ENCODE data around the gene GAS2L1. TPM values are rescaled to one million over a fixed set of nuclear protein-coding genes. Genes with fewer than 3 reads are reported as not detected.

Gene GAS2L1
- total RNA-seq, 1 experiment from 2014 or later: 8.0 TPM

GRCh38 chr22:29292379-29292778 lies 14.1 kb upstream of the GAS2L1 start:
- H3K9me3 Mint-ChIP-seq: no peaks in the 10 kb centered on the region
- no peaks in the 10 kb centered on the region for H3K27me3 Mint-ChIP-seq (ENCODE audit: low read depth)
- Histone ChIP-seq H2BK15ac (ENCODE audit: low read depth, low read length) (no peak overlapping the region), H3K4ac (ENCODE audit: low read depth, low read length) (no peak overlapping the region), H3K27ac (ENCODE audit: insufficient read length, low read depth, low read length) (no peak overlapping the region), H3K4me2 (ENCODE audit: insufficient read depth, insufficient read length, low read length) (no peak overlapping the region), H2BK5ac (ENCODE audit: insufficient read length, low read length) (no peak overlapping the region), H3T11ph (ENCODE audit: low read length) (no peak overlapping the region), H3K14ac (ENCODE audit: insufficient read depth, low read length) (no peak overlapping the region), H3K79me1 (ENCODE audit: insufficient read depth, low read depth, low read length, poor library complexity, severe bottlenecking) (no peaks in the 10 kb centered on the region), H4K91ac (ENCODE audit: insufficient read length, low read depth, low read length) (no peak overlapping the region), H3K23ac (ENCODE audit: insufficient read length, low read depth, low read length) (no peak overlapping the region), H3K23me2 (ENCODE audit: insufficient read length, low read depth, low read length, poor library complexity, severe bottlenecking) (no peaks in the 10 kb centered on the region), H3K9ac (ENCODE audit: extremely low read depth, insufficient read length, low read length) (no peak overlapping the region), H4K20me1 (ENCODE audit: control insufficient read depth, insufficient read depth, insufficient read length) (no peaks in the 10 kb centered on the region), H3K27me3 (ENCODE audit: insufficient read depth, low read length) (no peaks in the 10 kb centered on the region), H2AK5ac (ENCODE audit: insufficient read length, low read length) (no peak overlapping the region), H3K79me2 (ENCODE audit: insufficient read depth, low read length) (no peaks in the 10 kb centered on the region), H4K8ac (replicated peaks; ENCODE audit: insufficient read length, low read depth, low read length) (no peak overlapping the region), H2BK12ac (ENCODE audit: insufficient read length, low read depth, low read length) (no peak overlapping the region), H3K56ac (ENCODE audit: insufficient read length, low read depth, low read length) (no peak overlapping the region), H2AFZ (ENCODE audit: low read length) (no peak overlapping the region), H2BK120ac (ENCODE audit: low read depth, low read length, poor library complexity, severe bottlenecking) (no peak overlapping the region), H4K5ac (ENCODE audit: insufficient read length, low read depth, low read length) (no peak overlapping the region), H3K9me3 (ENCODE audit: control insufficient read depth, low read depth, low read length) (no peaks in the 10 kb centered on the region), H3K18ac (ENCODE audit: insufficient read length, low read depth, low read length) (no peak overlapping the region), H3K4me1 (ENCODE audit: insufficient read depth, low read length) (no peaks in the 10 kb centered on the region), H2BK20ac (ENCODE audit: low read depth, low read length, poor library complexity, severe bottlenecking) (no peak overlapping the region)
- no peak for TF ChIP-seq CTCF (conservative IDR thresholded peaks at IDR 0.05)
- H3K4me1 Mint-ChIP-seq: peaks cover 0 to 7% of the 10 kb centered on the region in 2 experiments; a peak in 1 of 4 replicates
- H3K36me3 Mint-ChIP-seq (ENCODE audit: insufficient read depth in 1 of 3, low read depth in 3 of 3): peaks cover 69 to 99% (median 96%) of the 10 kb centered on the region in 3 experiments
- no peak for DNase-seq
- H3K27ac Mint-ChIP-seq: no peak overlapping the region
- H3K4me3 Mint-ChIP-seq: no peak overlapping the region
